ENCODE measurements around the gene CFDP1. TPM values are rescaled to one million over a fixed set of nuclear protein-coding genes. Genes with fewer than 3 reads are reported as not detected.

CFDP1 gene
- polyA plus RNA-seq, 2 of the 4 experiments (the other 2 are of a cell fraction), result 70.2 to 72.8 TPM

DNA sequence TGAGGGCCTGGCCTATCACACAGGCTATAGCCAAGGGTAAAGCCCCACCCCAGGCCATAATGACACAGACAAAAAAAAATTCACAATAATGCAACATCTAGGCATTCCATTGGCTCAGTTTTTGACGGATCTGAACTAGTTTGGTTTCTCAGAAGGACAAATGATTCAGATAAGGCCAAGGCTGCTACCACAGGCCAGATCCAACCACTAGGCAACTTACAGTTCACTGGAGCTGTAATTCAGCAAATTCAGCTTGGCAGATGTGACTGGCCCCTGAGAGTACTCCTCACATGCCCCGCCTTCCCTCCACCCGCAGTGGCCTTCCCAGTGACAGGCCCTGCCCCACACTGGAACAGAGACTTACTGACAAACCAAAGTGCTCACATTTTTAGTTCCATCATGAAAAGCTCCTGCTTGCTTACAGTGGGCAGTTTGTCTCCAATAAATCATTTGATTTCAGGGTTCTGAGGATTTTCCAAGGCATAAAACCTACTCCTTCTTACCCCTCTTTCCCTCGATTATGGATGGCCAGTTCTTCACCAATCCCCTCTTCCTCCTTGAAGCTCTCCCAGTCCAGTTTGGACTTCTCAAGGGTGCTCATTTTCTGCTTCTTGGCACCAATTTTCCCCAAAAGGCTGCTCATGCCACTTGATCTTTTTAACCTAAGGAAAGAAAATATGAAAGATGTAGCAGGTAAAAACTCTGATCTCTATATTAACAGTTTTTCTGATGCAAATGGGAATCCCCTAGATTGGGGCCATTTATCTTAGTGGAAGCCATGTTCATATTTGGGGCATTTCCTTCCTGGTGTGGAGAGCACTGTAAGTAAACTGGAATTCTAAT is 128.6 kb downstream of the CFDP1 start:
- Histone ChIP-seq H3K4me2 (peak overlapping the region; percentile 78), H3K9me3 (no peaks in the 10 kb centered on the region), H3K4me1 (peaks cover 43% of the 10 kb centered on the region), H3K4me3 (peak overlapping the region; percentile 18; the same call in 1 of the 3 replicates), H3K27ac (peak overlapping the region; percentile 91 to 96)
- FAIRE-seq, result no peak
- peak in 1 of 2 experiments; percentile 1; a peak in 1 of 6 replicates for ATAC-seq
- 0 out of 2 replicates have a peak, but pooled peaks have one; percentile 33 for TF ChIP-seq RARB (CRISPR knock-in tag; IDR thresholded peaks at IDR 0.05)
- no peak for TF ChIP-seq ZC3H11A (IDR thresholded peaks at IDR 0.05)
- CTCF ChIA-PET, result interaction anchor here (0.7 to 4.3 kb wide), 9 partner anchors 12 to 97 kb away, joined by 3 to 28 read pairs (median 4); partner anchors contain the start of gene BCAR1
- peak; percentile 23 to 43 for DNase-seq (ENCODE audit: low read depth in 1 of 2, low spot score in 1 of 2)
- POLR2A ChIA-PET, result interaction anchor here (0.8 to 2.6 kb wide), 9 partner anchors 22 to 129 kb away, joined by 3 to 15 read pairs (median 6); partner anchors contain the start of gene BCAR1
- WGBS (ENCODE audit: missing lambda C conversion rate), result 67% methylated on average over 4 of the region's 4 CpGs

- peaks cover 26% of the 10 kb centered on the region for H3K4me1 ChIP-seq
- no peak overlapping the region for H3K27ac ChIP-seq
- ChIA-PET POLR2A (no interaction called here), CTCF (interaction anchor here (1.4 to 2.3 kb wide), 2 partner anchors 14 to 68 kb away, joined by 4 to 11 read pairs; no protein-coding TSS in a partner anchor)
- DNase-seq (ENCODE audit: low read depth in 1 of 2, low spot score in 1 of 2) (no peak), FAIRE-seq (no peak), ATAC-seq (no peak)
- no peak overlapping the region for H3K4me2 ChIP-seq
- 77% methylated on average over 1 of the region's 1 CpG for WGBS (ENCODE audit: missing lambda C conversion rate)
- no peaks in the 10 kb centered on the region for H3K9me3 ChIP-seq
- no peak overlapping the region for H3K4me3 ChIP-seq
- no peak for TF ChIP-seq JUNB (IDR thresholded peaks at IDR 0.05)
- TF ChIP-seq CTCF (IDR thresholded peaks at IDR 0.05), result no peak
- no peak for TF ChIP-seq EP300 (IDR thresholded peaks at IDR 0.05)
- TF ChIP-seq, protein P1, sequence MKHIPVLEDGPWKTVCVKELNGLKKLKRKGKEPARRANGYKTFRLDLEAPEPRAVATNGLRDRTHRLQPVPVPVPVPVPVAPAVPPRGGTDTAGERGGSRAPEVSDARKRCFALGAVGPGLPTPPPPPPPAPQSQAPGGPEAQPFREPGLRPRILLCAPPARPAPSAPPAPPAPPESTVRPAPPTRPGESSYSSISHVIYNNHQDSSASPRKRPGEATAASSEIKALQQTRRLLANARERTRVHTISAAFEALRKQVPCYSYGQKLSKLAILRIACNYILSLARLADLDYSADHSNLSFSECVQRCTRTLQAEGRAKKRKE (CRISPR knock-in tag; IDR thresholded peaks at IDR 0.05; ENCODE audit: low read depth), result no peak
- TF ChIP-seq RAD21 (conservative IDR thresholded peaks at IDR 0.05 in 1 of 2, IDR thresholded peaks at IDR 0.05 in 1 of 2), result no peak
- TF ChIP-seq HEYL (CRISPR knock-in tag; IDR thresholded peaks at IDR 0.05), result no peak
- no peak for TF ChIP-seq FOSL2 (IDR thresholded peaks at IDR 0.05)
- no peak for TF ChIP-seq FOSL2 (CRISPR knock-in tag; IDR thresholded peaks at IDR 0.05)
- no peak for TF ChIP-seq ZC3H11A (IDR thresholded peaks at IDR 0.05)
- no peak for TF ChIP-seq NR3C1 (IDR thresholded peaks at IDR 0.05)
- no peak for TF ChIP-seq HMGXB4 (CRISPR knock-in tag; IDR thresholded peaks at IDR 0.05; ENCODE audit: borderline replicate concordance)
- TF ChIP-seq ZFP36 (IDR thresholded peaks at IDR 0.05; ENCODE audit: borderline replicate concordance, partially characterized antibody), result no peak
These were observed 131.5 kb downstream of the CFDP1 start for GRCh38 chr16:75301804-75302203.

GRCh38 chr16:75298267-75298666 is 135.0 kb downstream of the CFDP1 start:
- Histone ChIP-seq H3K4me3 (no peak overlapping the region), H3K27ac (0 out of 6 replicates have a peak overlapping the region, but pooled peaks of 1 of the 2 experiments have one; percentile 18), H3K4me2 (no peak overlapping the region), H3K9me3 (no peaks in the 10 kb centered on the region), H3K4me1 (no peaks in the 10 kb centered on the region)
- FAIRE-seq (no peak), ATAC-seq (no peak; a peak in 1 of 6 replicates), DNase-seq (ENCODE audit: low read depth in 1 of 2, low spot score in 1 of 2) (no peak)
- 87% methylated on average over 6 of the region's 6 CpGs for WGBS (ENCODE audit: missing lambda C conversion rate)
- TF ChIP-seq PHF8 (IDR thresholded peaks at IDR 0.05; ENCODE audit: borderline replicate concordance, low read depth), result no peak
- TF ChIP-seq EHMT2 (IDR thresholded peaks at IDR 0.05; ENCODE audit: low read depth), result no peak
- no peak for TF ChIP-seq MAZ (IDR thresholded peaks at IDR 0.05; ENCODE audit: borderline replicate concordance, low read depth, low read length)
- TF ChIP-seq FOSB (CRISPR knock-in tag; IDR thresholded peaks at IDR 0.05), result no peak
- no peak for TF ChIP-seq TFCP2L1 (CRISPR knock-in tag; IDR thresholded peaks at IDR 0.05)
- TF ChIP-seq GATA3 (IDR thresholded peaks at IDR 0.05; ENCODE audit: borderline replicate concordance), result no peak
- TF ChIP-seq NPAS2 (CRISPR knock-in tag; IDR thresholded peaks at IDR 0.05; ENCODE audit: borderline replicate concordance), result no peak
- TF ChIP-seq JUN (IDR thresholded peaks at IDR 0.05), result no peak
- no peak for TF ChIP-seq NR3C1 (IDR thresholded peaks at IDR 0.05)
- TF ChIP-seq POLR2A (IDR thresholded peaks at IDR 0.05; ENCODE audit: low read length), result no peak
- TF ChIP-seq RAD21 (conservative IDR thresholded peaks at IDR 0.05 in 1 of 2, IDR thresholded peaks at IDR 0.05 in 1 of 2), result no peak
- no peak for TF ChIP-seq POLR2AphosphoS2 (conservative IDR thresholded peaks at IDR 0.05; ENCODE audit: low read length)
- TF ChIP-seq, protein P2, sequence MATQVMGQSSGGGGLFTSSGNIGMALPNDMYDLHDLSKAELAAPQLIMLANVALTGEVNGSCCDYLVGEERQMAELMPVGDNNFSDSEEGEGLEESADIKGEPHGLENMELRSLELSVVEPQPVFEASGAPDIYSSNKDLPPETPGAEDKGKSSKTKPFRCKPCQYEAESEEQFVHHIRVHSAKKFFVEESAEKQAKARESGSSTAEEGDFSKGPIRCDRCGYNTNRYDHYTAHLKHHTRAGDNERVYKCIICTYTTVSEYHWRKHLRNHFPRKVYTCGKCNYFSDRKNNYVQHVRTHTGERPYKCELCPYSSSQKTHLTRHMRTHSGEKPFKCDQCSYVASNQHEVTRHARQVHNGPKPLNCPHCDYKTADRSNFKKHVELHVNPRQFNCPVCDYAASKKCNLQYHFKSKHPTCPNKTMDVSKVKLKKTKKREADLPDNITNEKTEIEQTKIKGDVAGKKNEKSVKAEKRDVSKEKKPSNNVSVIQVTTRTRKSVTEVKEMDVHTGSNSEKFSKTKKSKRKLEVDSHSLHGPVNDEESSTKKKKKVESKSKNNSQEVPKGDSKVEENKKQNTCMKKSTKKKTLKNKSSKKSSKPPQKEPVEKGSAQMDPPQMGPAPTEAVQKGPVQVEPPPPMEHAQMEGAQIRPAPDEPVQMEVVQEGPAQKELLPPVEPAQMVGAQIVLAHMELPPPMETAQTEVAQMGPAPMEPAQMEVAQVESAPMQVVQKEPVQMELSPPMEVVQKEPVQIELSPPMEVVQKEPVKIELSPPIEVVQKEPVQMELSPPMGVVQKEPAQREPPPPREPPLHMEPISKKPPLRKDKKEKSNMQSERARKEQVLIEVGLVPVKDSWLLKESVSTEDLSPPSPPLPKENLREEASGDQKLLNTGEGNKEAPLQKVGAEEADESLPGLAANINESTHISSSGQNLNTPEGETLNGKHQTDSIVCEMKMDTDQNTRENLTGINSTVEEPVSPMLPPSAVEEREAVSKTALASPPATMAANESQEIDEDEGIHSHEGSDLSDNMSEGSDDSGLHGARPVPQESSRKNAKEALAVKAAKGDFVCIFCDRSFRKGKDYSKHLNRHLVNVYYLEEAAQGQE (IDR thresholded peaks at IDR 0.05), result no peak
- POLR2A ChIA-PET, result no interaction called here
- CTCF ChIA-PET, result interaction anchor here (1.0 to 1.1 kb wide), 2 partner anchors 19 to 241 kb away, joined by 3 to 4 read pairs; no protein-coding TSS in a partner anchor
